CD4-positive, alpha-beta T cell treated with Interleukin-21 for 1 hour (primary cell): Measurements from ENCODE around the gene FITM1.
"Not testable (repeated sequence)": the region's sequence is repeated elsewhere in the genome, so short reads cannot be mapped to it uniquely, and the experiment has no call there.

Experiments
- DNase-seq: peaks from one replicate; pipeline ENCODE4 v3.0.0-alpha.2; 2020

FITM1 gene

GRCh38 chr14:24098229-24098926, 32.1 kb upstream of the FITM1 start:
- no peak for DNase-seq

DNA sequence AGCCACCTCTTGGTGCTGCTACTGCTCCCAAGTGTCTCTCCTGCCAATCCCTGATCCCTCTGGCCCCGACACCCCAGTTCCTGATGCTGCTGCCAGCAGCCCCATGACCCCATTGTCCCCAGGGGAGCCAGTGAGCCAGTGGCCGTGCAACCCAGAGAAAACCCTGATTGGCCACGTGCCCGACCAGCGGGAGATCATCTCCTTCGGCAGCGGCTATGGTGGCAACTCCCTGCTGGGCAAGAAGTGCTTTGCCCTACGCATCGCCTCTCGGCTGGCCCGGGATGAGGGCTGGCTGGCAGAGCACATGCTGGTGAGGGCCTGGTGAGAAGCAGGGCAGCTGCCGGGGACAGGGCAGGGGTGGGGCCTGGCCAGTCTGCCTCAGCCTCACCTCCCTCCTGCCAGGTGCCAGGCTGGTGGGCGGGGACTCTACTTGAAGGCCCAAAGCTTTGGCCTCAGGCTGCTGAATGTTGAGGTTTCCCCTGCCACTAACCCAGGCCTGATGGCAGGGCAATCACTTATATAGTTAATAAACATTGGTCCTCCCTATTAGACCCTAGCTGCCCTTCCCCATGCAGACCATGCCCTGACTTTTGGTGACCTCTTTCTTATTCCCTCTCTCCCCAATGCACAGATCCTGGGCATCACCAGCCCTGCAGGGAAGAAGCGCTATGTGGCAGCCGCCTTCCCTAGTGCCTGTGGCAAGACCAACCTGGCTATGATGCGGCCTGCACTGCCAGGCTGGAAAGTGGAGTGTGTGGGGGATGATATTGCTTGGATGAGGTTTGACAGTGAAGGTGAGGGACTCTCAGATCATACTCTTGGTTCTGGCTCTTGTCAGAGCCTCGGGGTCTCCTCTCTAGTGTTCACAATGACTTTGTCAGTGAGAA, 31.3 kb upstream of the FITM1 start:
- no peak for DNase-seq

- no peak for DNase-seq
These were observed 30.1 kb upstream of the FITM1 start for GRCh38 chr14:24100197-24100981.

DNA sequence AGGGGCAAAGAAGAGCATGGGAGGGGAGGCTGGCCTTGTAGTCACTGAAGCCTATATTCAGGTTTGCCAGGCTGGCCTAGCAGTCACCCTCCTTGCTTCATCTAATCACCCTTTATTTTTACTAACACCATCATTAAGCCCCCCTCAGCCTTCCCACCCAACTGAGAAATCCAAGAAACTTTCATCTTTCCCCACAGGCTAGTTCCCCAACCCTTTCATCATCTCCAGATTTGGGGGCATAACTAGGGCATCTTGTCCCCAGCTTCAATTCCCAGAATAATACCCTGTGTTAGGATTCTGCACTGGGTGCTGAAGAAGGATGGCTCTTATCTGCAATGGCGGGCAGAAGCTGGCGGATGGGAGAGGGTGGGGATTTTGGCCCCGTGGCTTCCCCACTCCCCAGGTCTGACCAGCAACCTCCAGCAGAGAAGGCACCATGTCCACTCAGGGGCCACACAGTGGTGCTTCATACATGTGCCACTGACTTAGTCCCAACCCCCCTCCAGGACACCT, 29.4 kb upstream of the FITM1 start:
- DNase-seq: no peak

DNA sequence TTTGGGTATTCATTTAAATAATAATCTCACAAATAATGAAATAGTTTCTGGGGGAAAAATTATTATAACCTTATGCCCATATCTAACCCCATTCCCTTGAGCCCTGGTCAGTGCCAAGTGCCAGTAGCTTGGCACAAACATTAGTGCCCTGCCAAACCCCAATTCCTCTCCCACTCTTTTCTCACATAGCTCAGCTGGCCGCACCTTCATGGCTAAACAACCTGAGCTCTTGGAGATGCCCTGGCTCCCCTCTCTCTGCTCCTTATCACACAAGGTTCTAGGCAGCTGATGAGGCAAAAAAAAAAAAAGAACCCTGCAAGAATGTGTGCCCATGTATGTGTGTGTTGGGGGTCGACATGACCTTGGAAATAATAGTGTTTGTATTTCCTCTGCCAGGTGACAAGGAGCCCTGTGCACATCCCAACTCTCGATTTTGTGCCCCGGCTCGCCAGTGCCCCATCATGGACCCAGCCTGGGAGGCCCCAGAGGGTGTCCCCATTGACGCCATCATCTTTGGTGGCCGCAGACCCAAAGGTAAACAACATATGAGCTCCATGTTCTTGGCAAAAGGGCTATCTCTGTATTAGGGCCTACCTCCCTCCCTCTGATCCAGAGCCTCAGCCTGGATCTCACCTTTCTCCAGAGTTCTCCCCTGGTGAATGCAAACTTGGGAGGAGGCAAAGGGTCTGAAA, 28.0 kb upstream of the FITM1 start:
- no peak for DNase-seq

DNA sequence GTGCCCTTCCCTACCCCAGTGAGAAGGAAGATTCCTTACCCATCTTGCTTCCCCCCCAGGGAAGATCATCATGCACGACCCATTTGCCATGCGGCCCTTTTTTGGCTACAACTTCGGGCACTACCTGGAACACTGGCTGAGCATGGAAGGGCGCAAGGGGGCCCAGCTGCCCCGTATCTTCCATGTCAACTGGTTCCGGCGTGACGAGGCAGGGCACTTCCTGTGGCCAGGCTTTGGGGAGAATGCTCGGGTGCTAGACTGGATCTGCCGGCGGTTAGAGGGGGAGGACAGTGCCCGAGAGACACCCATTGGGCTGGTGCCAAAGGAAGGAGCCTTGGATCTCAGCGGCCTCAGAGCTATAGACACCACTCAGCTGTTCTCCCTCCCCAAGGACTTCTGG, 27.0 kb upstream of the FITM1 start:
- no peak for DNase-seq

DNA sequence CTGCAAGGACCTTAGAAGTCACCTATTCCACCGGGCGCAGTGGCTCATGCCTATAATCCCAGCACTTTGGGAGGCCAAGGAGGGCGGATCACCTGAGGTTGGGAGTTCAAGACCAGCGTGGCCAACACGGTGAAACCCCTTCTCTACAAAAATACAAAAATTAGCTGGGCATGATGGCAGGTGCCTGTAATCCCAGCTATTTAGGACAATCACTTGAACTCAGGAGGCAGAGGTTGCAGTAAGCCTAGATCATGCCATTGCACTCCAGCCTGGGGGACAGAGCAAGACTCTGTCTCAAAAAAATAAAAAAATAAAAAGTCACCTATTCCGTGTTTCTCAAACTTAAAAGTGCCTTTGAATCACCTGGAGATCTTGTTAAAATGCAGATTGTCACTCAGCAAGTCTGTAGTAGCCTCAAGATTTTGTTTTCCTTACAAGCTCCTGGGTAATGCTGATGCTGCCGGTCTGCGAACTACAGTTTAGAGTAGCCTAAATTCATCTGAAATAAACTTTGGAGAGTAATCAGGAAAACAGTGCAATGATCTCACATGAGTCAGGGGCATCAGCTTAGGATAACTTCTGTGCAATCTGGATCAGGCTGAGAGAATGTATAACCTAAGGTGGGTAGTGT, 24.7 kb upstream of the FITM1 start:
- DNase-seq: not testable (repeated sequence)

GRCh38 chr14:24106672-24107271, 23.7 kb upstream of the FITM1 start:
- DNase-seq: no peak

- DNase-seq: no peak
These were observed 22.1 kb upstream of the FITM1 start for GRCh38 chr14:24108336-24108874.

GRCh38 chr14:24110060-24110459, 20.4 kb upstream of the FITM1 start:
- no peak for DNase-seq

DNA sequence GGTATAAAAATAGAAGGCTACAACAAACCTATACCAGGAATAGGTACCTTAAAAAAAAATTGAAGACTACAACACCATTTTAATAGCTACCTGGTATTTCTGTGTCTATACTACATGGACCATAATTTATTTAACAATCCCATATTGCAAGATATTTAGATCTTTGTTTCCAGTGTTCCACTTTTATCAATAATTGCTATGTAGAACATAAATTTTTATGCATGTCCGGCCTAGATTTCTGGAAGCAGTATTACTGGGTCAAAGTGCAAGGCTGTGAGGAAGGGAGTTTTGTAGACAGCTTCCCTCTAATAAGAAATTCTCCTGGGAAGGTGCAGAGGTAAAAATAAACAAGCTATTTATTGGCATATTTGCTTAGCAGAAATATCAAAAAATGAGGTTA, 19.9 kb upstream of the FITM1 start:
- no peak for DNase-seq

DNA sequence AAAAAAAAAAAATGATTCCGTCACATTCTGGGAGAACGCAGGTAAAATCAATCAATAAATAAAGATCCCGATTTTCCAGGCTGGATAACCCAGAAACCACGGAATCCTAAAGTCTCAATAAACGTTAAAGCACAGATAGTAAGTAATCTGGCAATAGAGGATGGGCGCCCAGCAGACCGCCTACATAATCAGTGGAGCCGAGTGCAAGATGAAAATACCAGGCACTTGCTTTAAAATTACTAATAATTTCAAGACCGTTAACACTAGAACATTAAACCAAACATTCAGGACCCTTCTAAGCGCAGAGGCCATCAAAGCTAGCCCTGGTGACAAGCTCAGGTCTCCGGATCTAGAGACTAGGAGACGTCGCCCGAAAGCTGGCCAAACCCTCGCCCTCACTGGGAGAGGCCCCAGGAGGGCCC, 17.1 kb upstream of the FITM1 start:
- DNase-seq: peak; percentile 15

- peak; percentile 88 for DNase-seq
These were observed 16.5 kb upstream of the FITM1 start for GRCh38 chr14:24113801-24114531.

DNA sequence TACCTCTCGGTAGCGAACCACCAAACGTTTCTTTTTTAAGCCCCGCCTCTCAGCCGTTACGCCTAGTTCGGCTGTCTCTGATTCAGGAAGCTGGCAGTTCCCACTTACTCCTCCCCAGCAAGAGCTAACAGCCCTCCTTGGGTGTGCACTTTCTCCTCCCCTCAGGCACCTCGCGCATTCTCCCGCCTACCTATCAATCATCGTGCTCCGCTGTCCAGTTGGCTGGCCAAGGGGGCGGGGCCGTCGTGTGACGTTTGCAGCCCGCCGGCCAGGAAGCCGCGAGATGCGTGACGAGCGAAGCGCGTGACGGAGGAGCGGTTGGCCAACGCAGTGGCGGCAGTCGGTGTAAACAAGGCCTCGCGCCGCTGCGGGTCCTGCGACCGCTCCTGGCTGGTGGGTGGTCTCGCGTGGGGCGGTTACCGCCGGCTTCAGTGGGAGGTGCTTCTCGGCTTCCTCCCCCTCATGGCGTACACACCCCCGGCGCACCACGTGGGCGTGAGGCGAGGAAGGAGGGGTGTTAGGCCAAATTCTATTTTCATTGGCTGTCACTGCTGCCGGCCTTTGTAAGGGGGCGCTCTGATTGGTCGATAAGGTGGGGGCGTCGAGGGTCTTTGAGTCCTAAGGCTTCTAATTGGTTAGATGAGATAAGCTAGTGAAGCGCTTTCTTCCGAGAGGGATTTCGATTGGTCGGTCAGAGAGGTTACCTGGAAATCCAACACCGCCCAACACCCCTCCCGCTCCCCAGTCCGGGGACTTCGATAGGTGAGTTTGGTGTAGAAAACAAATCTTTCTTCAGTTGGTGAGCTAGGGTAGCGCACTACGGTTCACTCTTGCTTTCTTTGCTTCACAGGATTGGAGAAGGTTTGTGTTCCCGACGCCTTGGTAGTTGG, 15.7 kb upstream of the FITM1 start, which contains the start of the genes DCAF11 and NRL:
Gene DCAF11, plus strand, starts transcription at position 246 of the 890 bp plus-strand sequence. CDS start 818 bp downstream, outside the sequence.
Gene NRL, minus strand, starts transcription at position 418 of the 890 bp plus-strand sequence. CDS start 32,101 bp downstream, outside the sequence.
- DNase-seq: peak; percentile 100

DNA sequence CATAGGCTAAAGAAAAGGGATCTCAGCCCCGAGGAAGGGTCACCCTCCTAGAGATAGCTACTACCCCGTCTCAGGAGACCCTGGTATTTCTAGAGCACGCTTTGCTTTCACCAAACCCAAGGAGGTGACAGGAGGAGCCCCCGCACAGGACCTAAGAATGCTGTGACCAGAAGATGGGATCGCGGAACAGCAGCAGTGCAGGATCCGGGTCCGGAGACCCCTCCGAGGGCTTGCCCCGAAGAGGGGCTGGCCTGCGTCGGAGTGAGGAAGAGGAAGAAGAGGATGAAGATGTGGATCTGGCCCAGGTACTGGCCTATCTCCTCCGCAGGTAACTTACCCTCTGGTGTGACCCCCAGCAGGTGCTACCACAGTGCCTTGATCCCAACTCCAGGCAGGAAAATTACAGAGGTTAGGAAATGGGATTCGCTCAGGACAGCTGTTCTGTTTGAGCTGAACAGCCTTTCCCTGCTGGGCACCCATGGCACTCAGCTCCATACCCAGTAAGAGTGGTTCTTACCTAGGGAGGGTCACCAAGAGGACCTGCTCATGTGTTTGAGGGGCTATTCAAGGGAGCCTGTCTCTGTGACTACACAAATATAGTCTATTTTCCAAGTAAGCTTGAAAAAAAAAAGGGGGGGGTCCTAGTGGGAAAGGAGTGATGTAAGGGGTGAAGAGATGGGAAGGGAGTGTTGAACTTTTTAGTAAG, 14.9 kb upstream of the FITM1 start:
- no peak for DNase-seq

DNA sequence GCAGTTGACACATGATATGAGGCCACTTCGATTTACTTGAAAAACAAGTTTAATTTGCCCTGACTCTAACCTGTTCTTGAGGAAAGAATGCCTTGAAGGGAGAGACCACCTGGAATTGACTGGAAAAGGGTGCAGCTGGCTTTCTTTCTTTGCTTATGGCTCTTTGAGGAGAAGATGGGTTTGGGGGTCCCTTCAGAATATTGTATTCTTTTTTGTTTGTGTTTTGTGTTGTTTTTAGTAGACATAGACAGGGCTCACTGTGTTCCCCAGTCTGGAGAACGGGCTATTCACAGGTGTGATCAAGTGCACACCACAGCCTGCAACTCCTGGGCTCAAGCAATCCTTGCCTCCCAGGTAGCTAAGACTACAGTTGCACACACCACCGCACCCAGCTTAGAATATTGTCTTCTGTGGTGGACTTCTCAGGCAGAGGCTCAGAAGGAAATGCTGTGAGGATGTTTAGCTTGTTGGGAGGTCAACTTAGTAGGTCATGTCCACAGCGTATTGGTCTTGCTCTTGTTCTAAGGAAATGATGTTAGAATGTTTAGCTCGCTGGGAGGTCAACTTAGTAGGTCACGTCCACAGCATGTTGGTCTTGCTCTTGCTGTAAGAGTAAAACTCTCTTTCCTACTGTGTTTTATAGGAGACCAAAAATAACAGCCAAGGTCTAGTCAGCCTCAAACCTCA, 14.2 kb upstream of the FITM1 start:
- no peak for DNase-seq

GRCh38 chr14:24117179-24117578, 13.3 kb upstream of the FITM1 start:
- DNase-seq: no peak

GRCh38 chr14:24119691-24120090, 10.8 kb upstream of the FITM1 start:
- no peak for DNase-seq
